AG09309 (cell line): ENCODE measurements around the gene SRGAP2B.
"Not testable (repeated sequence)": the region's sequence is repeated elsewhere in the genome, so short reads cannot be mapped to it uniquely, and the experiment has no call there.

Source experiments
- DNase-seq: peaks from one replicate; pipeline ENCODE4 v3.0.0-alpha.2; 2010; ENCODE audit warnings: low read depth
- H3K4me3 ChIP-seq: 2 replicates; pipeline ENCODE4 v1.5.1; 2011; ENCODE audit warnings: mild to moderate bottlenecking, low read depth, low read length, moderate library complexity; ENCODE audit not compliant: control insufficient read depth

Gene SRGAP2B

GRCh38 chr1:145095284-145096057 is at the start of gene SRGAP2B, which contains the start of gene FAM72D:
SRGAP2B (minus strand) TSS chr1:145095328; CDS start chr1:145092901, 2,427 bp downstream.
FAM72D (plus strand) TSS chr1:145095974; CDS start chr1:145096848, 874 bp downstream.
- H3K4me3 ChIP-seq: peak within 1 kb of the TSS; percentile 41
- not testable (repeated sequence) for DNase-seq

GRCh38 chr1:145144264-145144913 is 49.3 kb upstream of the SRGAP2B start:
- H3K4me3 ChIP-seq, DNase-seq: not testable (repeated sequence)

- H3K4me3 ChIP-seq, DNase-seq: not testable (repeated sequence)
These were observed 45.4 kb upstream of the SRGAP2B start for GRCh38 chr1:145140549-145140948.

- not testable (repeated sequence) for DNase-seq
These were observed 39.3 kb upstream of the SRGAP2B start for GRCh38 chr1:145134476-145134875.

GRCh38 chr1:145128697-145129469 is 33.8 kb upstream of the SRGAP2B start:
- not testable (repeated sequence) for H3K4me3 ChIP-seq, DNase-seq

More at GRCh38 chr1:145134476-145134875, 39.3 kb upstream of the SRGAP2B start:
- H3K4me3 ChIP-seq: not testable (repeated sequence)

- DNase-seq, H3K4me3 ChIP-seq: not testable (repeated sequence)
These were observed 32.0 kb upstream of the SRGAP2B start for GRCh38 chr1:145127144-145127543.

GRCh38 chr1:145125112-145125511 is 30.0 kb upstream of the SRGAP2B start:
- H3K4me3 ChIP-seq, DNase-seq: not testable (repeated sequence)

GRCh38 chr1:145123992-145124641 is 29.0 kb upstream of the SRGAP2B start:
- DNase-seq, H3K4me3 ChIP-seq: not testable (repeated sequence)

- not testable (repeated sequence) for H3K4me3 ChIP-seq, DNase-seq
These were observed 27.9 kb upstream of the SRGAP2B start for GRCh38 chr1:145123062-145123395.

- DNase-seq: not testable (repeated sequence)
These were observed 27.4 kb upstream of the SRGAP2B start for GRCh38 chr1:145122344-145123061.

GRCh38 chr1:145119842-145120241 is 24.7 kb upstream of the SRGAP2B start:
- not testable (repeated sequence) for H3K4me3 ChIP-seq, DNase-seq

More at GRCh38 chr1:145122344-145123061, 27.4 kb upstream of the SRGAP2B start:
- not testable (repeated sequence) for H3K4me3 ChIP-seq

GRCh38 chr1:145115587-145116493 is 20.7 kb upstream of the SRGAP2B start:
- DNase-seq: not testable (repeated sequence)

GRCh38 chr1:145114560-145115057 is 19.5 kb upstream of the SRGAP2B start:
- not testable (repeated sequence) for DNase-seq, H3K4me3 ChIP-seq

More at GRCh38 chr1:145115587-145116493, 20.7 kb upstream of the SRGAP2B start:
- H3K4me3 ChIP-seq: not testable (repeated sequence)

GRCh38 chr1:145112703-145113102 is 17.6 kb upstream of the SRGAP2B start:
- not testable (repeated sequence) for H3K4me3 ChIP-seq, DNase-seq

GRCh38 chr1:145111674-145112073 is 16.5 kb upstream of the SRGAP2B start:
- DNase-seq, H3K4me3 ChIP-seq: not testable (repeated sequence)

- not testable (repeated sequence) for H3K4me3 ChIP-seq, DNase-seq
These were observed 8.2 kb upstream of the SRGAP2B start for GRCh38 chr1:145103294-145103693.
